ENCODE results near the gene BNC2. TPM values are rescaled to one million over a fixed set of nuclear protein-coding genes. Genes with fewer than 3 reads are reported as not detected.

BNC2 gene
- total RNA-seq, 1 donor from 2014 or later: 16.8 TPM

DNA sequence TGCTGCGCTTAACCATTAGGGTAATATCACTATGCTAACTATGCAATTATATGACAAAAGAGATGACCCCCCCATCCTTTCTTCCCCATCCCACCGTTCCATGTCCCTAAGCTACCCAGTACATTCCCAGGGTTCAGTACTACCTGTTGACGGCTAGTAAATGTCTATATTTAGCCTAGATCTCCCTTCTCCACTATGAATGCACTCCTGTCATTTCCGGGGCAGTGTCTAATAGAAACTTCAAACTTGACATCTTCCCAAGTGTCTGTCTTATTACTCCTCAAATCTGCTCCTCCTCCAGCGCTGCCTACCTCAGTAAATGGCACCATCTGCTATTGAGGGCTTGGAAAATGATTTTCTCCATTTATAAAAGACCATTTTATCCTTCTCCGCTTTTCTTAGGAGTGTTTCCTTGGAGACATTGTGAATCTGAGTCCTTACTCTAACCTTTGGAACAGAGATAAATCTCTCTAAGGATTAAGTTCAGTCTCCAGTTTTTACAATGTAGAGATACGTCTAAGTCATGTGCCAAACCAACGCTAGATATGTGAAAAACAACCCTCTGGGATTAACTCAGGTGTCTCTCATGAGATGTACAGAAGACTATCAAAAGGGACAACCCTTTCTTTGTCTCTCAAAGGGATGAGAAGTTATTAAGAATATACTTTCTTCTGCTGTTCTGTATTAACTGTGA is 114.9 kb downstream of the BNC2 start:
- no peak for DNase-seq (ENCODE audit: low read depth, low spot score)

- no peak for DNase-seq (ENCODE audit: low read depth, low spot score)
Observed at GRCh38 chr9:16754662-16755061, 115.8 kb downstream of the BNC2 start.

- DNase-seq (ENCODE audit: low read depth, low spot score): no peak
Observed at GRCh38 chr9:16753256-16753655, 117.2 kb downstream of the BNC2 start.

GRCh38 chr9:16752601-16753000 is 117.9 kb downstream of the BNC2 start:
- DNase-seq (ENCODE audit: low read depth, low spot score): no peak

GRCh38 chr9:16750553-16750952 is 119.9 kb downstream of the BNC2 start:
- no peak for DNase-seq (ENCODE audit: low read depth, low spot score)

DNA sequence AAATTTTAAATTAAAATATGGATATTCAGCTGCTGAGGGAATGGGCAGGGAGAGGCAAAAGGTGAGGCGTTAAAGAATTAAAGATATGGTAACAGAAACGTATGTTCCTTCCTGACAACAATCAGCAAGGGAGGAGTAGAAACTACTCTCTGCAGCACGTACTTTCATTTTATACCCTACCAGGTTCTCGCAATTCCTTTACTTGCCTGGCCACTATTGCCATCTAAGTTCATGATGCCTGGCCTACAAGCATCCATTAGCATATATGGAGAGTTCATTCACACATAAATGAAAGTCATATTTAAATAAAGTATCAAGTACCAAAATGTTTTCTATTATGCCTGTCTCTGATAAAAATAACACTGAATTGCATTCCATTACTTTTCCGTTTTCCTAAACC is 125.1 kb downstream of the BNC2 start:
- DNase-seq (ENCODE audit: low read depth, low spot score): no peak

DNA sequence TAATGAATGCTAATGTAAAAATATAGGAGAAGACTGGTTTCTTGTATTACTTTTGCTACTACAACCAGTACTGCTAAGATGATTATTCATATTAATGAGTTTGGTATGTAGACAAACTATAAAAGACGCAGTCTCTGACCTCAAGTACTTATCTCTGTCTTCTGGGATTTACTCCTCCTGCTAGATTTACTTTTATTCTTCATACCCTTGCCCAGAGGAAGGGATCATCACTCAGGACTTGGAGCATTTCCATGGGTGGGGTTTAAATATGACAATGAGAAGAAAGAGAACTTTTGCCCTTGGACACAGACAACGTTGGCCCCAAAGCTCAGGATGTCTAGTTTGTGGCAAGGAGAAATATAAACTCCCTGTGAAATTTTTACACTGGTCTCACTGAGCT is 126.1 kb downstream of the BNC2 start:
- no peak for DNase-seq (ENCODE audit: low read depth, low spot score)

- DNase-seq (ENCODE audit: low read depth, low spot score): no peak
Observed at GRCh38 chr9:16743375-16743774, 127.1 kb downstream of the BNC2 start.

DNA sequence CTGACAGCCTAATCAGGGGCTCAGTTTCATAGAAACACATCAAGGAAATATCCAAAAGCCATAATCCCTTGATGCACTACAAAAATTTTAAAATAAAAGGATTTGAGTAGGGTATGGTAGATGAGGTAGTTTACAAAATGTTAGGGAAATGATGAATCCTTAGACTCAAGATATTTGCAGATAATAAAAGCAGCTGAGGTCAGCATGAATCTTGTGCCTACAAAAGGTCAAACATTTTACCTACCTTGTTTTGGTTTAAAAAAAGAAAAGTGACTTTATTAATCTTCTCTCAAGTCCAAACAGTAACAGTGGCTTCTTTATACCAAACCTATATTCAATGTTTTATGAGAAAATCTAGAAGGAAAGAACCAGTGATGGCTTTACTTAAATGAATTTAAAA is 135.5 kb downstream of the BNC2 start:
- no peak for DNase-seq (ENCODE audit: low read depth, low spot score)

DNA sequence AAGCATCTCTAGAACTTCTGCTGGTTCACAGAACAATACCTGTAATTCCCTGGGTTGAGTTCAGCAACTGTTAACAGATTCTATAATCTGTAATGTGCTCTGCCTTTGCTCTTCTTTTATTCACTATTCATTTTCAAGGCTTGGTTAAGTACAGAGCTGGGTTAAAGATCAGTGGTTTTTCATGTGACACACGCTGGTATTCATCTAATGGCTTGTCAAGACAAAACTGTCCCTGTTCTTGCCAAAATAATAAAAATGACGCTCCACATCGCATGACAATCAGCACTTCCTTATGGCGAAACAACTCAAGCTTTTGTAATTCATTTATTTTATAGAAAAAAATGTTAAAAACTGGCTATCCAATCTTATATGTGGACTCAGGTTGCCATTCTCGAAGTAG is 137.9 kb downstream of the BNC2 start:
- DNase-seq (ENCODE audit: low read depth, low spot score): no peak

- DNase-seq (ENCODE audit: low read depth, low spot score): no peak
Observed at GRCh38 chr9:16730162-16730561, 140.3 kb downstream of the BNC2 start.

DNA sequence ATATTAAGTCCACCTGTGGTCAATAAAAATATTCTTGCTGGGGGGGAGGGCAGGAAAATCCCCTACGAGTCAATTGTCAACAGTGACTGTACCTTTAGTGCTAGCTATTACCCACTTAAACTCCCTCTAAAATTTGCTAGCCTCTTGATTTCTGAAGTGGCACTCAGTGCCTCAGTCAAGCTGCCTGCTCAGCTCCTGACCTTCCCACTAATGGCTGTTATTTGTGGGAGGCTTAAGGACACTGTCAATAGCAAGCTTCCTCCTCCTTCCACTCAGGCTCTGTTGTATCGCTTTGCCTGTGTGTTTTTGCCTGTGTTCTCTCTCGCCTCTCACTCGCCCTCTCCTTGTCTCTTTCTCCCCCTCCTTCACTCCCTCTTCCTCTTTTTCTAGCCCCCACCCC is 140.8 kb downstream of the BNC2 start:
- no peak for DNase-seq (ENCODE audit: low read depth, low spot score)

GRCh38 chr9:16728137-16728508 is 142.3 kb downstream of the BNC2 start:
- no peak for DNase-seq (ENCODE audit: low read depth, low spot score)

GRCh38 chr9:16727452-16728136 is 142.9 kb downstream of the BNC2 start:
- no peak for DNase-seq (ENCODE audit: low read depth, low spot score)

- DNase-seq (ENCODE audit: low read depth, low spot score): peak; percentile 27
Observed at GRCh38 chr9:16726718-16727451, 143.6 kb downstream of the BNC2 start.

DNA sequence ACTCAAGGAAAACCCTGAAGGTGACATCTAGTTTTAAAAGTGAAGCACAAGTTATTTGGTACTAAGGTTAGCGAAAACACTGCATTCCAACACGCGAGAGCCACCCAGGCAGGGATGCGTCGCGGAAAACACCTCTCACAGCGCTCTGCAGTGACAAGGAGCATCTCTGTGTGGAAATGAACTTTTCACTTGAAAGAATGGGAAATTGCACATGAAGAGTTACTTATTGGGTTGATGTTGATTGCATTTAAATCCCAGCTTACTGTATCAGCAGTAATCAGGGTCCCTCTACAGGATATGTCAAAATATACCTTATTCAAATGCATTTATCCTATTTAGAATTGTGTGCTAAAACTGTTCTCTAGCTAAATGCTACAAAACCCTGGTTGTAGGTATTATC is 144.4 kb downstream of the BNC2 start:
- no peak for DNase-seq (ENCODE audit: low read depth, low spot score)

DNA sequence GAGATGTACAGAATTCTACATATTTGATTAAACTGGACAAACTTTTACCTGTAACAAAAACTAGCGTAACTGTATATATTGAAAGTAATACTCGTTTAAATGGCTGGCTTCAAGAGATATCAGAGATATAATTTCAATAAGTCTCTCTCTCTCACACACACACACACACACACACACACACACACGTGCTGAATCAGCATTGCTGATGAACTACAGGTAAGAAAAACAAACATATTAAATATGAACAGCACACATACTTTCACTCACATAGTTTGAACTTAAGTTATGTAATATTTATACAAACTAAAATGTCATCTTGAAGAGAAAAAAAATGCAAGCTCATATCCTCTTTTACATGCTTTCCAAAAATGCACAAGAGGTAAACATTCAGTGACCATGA is 145.4 kb downstream of the BNC2 start:
- no peak for DNase-seq (ENCODE audit: low read depth, low spot score)

- DNase-seq (ENCODE audit: low read depth, low spot score): no peak
Observed at GRCh38 chr9:16721972-16722371, 148.5 kb downstream of the BNC2 start.

DNA sequence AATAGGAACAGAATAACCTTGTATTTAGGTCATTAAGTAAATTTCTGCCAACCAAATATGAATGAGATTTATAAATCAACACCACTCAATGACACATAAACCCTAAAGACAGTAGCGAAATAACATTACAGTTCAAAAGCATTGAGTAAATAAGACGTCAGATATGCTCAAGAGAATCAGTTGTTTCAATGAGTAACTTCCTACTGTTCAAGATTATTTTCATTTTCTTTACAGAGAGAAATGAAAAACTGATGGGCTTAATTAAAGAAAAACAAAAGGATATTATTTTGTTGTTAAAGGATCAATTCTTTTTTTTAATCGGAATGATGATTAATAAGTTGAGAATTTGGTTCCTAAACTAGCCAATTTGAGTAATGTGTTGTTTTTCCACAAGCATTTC is 150.1 kb downstream of the BNC2 start:
- DNase-seq (ENCODE audit: low read depth, low spot score): peak; percentile 20

GRCh38 chr9:16719921-16720320 is 150.5 kb downstream of the BNC2 start:
- DNase-seq (ENCODE audit: low read depth, low spot score): no peak

GRCh38 chr9:16718952-16719351 is 151.5 kb downstream of the BNC2 start:
- DNase-seq (ENCODE audit: low read depth, low spot score): no peak

- DNase-seq (ENCODE audit: low read depth, low spot score): no peak
Observed at GRCh38 chr9:16718296-16718695, 152.2 kb downstream of the BNC2 start.

DNA sequence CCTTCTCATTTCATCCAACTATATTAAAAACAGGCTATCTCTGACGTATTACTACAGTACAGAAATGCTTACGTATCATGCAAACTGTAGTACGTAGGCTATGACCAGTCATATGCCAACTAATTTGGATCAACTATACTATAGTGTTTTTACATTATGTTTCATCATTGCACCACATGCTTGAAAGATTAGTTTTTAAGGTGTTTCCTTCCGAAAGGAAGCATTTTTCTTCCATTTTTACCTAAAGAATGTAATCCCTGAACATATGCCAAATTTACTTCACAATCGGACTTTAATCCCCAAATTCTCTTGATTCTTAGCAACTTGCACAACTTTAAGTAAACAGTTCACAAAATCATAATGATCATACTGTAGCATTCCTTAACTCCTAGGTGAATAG is 153.9 kb downstream of the BNC2 start:
- no peak for DNase-seq (ENCODE audit: low read depth, low spot score)
